DLD1 (cell line): ENCODE results near the gene CNNM1.

ENCODE experiments used
- in situ Hi-C: cut with HindIII; loops from 2 replicates; pipeline ENCODE4 v1.10.0; 2017; ENCODE audit warnings: low sequenced_read_pairs

CNNM1 gene

GRCh38 chr10:99411546-99411945 is 82.4 kb downstream of the CNNM1 start:
- in situ Hi-C loops, result no loop called here

GRCh38 chr10:99412099-99412498 is 82.9 kb downstream of the CNNM1 start:
- in situ Hi-C loops, result no loop called here

- in situ Hi-C loops, result no loop called here
Measured at GRCh38 chr10:99418910-99419624, 89.9 kb downstream of the CNNM1 start.

GRCh38 chr10:99419688-99420087 is 90.5 kb downstream of the CNNM1 start:
- in situ Hi-C loops, result no loop called here

GRCh38 chr10:99421233-99421739 is 92.1 kb downstream of the CNNM1 start:
- in situ Hi-C loops, result no loop called here

- in situ Hi-C loops, result no loop called here
Measured at GRCh38 chr10:99422529-99423096, 93.5 kb downstream of the CNNM1 start.

- in situ Hi-C loops, result loop anchor here (25.0 kb wide), 1 partner anchor 188 kb away; the partner anchor contains the start of gene SLC25A28
Measured at GRCh38 chr10:99424656-99425055, 95.5 kb downstream of the CNNM1 start.

- in situ Hi-C loops, result loop anchor here (25.0 kb wide), 1 partner anchor 187 kb away; the partner anchor contains the start of gene SLC25A28
Measured at GRCh38 chr10:99425204-99425603, 96.0 kb downstream of the CNNM1 start.

- in situ Hi-C loops, result loop anchor here (25.0 kb wide), 1 partner anchor 186 kb away; the partner anchor contains the start of gene SLC25A28
Measured at GRCh38 chr10:99426689-99427088, 97.5 kb downstream of the CNNM1 start.

- in situ Hi-C loops, result loop anchor here (25.0 kb wide), 1 partner anchor 185 kb away; the partner anchor contains the start of gene SLC25A28
Measured at GRCh38 chr10:99427566-99428190, 98.5 kb downstream of the CNNM1 start.

GRCh38 chr10:99429517-99430095 is 100.5 kb downstream of the CNNM1 start:
- in situ Hi-C loops, result loop anchor here (25.0 kb wide), 1 partner anchor 183 kb away; the partner anchor contains the start of gene SLC25A28

GRCh38 chr10:99430116-99430450 is 100.9 kb downstream of the CNNM1 start:
- in situ Hi-C loops, result loop anchor here (25.0 kb wide), 1 partner anchor 182 kb away; the partner anchor contains the start of gene SLC25A28

GRCh38 chr10:99430451-99431189 is 101.5 kb downstream of the CNNM1 start, which contains the start of gene GOT1:
GOT1 (minus strand) TSS chr10:99430624; CDS start chr10:99430565, 59 bp downstream.
- in situ Hi-C loops, result loop anchor here (25.0 kb wide), 1 partner anchor 182 kb away; the partner anchor contains the start of gene SLC25A28

- in situ Hi-C loops, result loop anchor here (25.0 kb wide), 1 partner anchor 181 kb away; the partner anchor contains the start of gene SLC25A28
Measured at GRCh38 chr10:99431190-99431760, 102.1 kb downstream of the CNNM1 start.

- in situ Hi-C loops, result loop anchor here (25.0 kb wide), 1 partner anchor 180 kb away; the partner anchor contains the start of gene SLC25A28
Measured at GRCh38 chr10:99432047-99432446, 102.9 kb downstream of the CNNM1 start.

GRCh38 chr10:99432881-99433280 is 103.7 kb downstream of the CNNM1 start:
- in situ Hi-C loops, result loop anchor here (25.0 kb wide), 1 partner anchor 179 kb away; the partner anchor contains the start of gene SLC25A28

- in situ Hi-C loops, result loop anchor here (25.0 kb wide), 1 partner anchor 179 kb away; the partner anchor contains the start of gene SLC25A28
Measured at GRCh38 chr10:99433378-99434020, 104.3 kb downstream of the CNNM1 start.

- in situ Hi-C loops, result loop anchor here (25.0 kb wide), 1 partner anchor 176 kb away; the partner anchor contains the start of gene SLC25A28
Measured at GRCh38 chr10:99435986-99436638, 107.0 kb downstream of the CNNM1 start.
